ENCODE measurements around the gene MAPK4. TPM values are rescaled to one million over a fixed set of nuclear protein-coding genes. Genes with fewer than 3 reads are reported as not detected.
A peak's percentile ranks its signal among the peaks of the same experiment; 100 is the strongest.
"Not testable (repeated sequence)": the region's sequence is repeated elsewhere in the genome, so short reads cannot be mapped to it uniquely, and the experiment has no call there.

MAPK4 gene
- total RNA-seq, 1 donor from 2014 or later, result 26.9 TPM

DNA sequence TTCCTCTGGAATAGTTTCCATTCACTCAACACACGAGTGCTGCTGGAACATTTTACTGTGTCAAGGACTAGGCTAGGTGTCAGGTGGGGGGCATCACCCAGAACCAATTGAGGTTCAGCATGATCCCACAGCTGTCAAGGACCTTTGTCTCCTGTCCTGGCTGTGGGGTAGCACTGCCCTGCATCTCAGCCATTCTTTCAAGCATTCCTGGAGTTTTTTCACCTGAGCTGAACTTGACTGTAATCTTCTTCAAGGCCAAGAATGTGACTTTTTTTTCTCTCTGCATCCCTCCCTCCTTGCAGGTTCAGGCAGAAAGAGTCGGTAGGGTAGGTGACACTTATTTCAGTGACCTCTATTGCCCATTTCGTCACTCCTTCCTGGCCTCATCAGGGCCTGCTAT is 3.5 kb downstream of the MAPK4 start:
- no peak for DNase-seq
- intact Hi-C loops (cut with DNase I), result loop anchor here (10.0 kb wide), 1 partner anchor 81 kb away; no protein-coding TSS in a partner anchor
- ATAC-seq (ENCODE audit: poor library complexity), result no peak

DNA sequence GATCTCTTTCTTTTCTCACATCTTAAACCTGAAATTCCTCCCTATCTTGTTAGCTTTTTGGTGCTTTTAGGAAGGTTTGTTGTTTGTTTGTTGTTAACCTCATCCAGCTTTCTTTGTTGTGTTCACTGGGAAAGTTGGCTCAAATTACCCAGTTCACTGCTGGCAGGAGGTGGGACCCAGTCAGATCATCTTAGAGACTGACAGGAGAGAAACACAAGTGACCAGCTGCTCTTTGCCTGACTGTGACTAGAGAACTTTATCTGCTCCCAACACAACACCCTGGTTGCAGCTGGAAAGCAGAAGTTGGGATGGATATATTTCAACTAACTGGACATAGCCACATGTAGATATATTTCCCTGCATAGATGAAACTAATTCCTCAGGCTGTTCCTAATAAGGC is 10.0 kb downstream of the MAPK4 start:
- no peak for DNase-seq
- intact Hi-C loops (cut with DNase I), result loop anchor here (10.0 kb wide), 1 partner anchor 75 kb away; no protein-coding TSS in a partner anchor
- ATAC-seq (ENCODE audit: poor library complexity), result no peak

DNA sequence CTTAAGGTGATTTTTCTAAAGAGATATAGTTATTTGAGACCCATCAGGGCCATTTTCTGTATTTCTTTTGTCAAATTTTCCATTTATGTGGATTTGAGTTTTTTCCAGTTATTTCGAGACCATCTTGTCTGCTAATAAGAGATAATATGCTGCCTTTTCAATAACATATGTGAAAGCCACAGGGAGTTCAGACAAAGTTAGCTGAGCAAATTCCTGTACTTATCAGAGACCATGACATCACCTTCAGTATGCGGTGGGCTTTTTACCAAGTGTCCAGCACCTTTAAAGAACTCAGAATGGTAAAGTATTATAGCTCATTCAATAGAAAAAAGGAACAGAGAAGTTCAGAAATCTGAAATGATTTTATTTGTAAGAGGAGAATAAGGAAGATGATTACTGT is 11.7 kb downstream of the MAPK4 start:
- no peak for DNase-seq
- intact Hi-C loops (cut with DNase I), result no loop called here
- no peak for ATAC-seq (ENCODE audit: poor library complexity)

DNA sequence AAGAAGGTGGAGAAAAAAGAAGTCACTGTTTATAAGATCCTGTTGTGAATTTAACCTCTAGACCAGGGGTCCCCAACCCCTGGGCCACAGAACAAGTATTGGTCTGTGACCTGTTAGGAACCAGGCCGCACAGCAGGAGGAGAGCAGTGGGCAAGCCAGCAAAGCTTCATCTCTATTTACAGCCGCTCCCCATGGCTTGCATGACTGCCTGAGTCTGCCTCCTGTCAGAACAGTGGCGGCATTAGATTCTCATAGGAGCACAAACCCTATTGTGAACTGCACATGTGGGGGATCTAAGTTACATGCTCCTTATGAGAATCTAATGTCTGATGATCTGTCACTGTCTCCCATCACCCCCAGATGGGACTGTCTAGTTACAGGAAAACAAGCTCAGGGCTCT is 13.3 kb downstream of the MAPK4 start:
- ATAC-seq (ENCODE audit: poor library complexity); intact Hi-C loops (cut with DNase I); DNase-seq: not testable (repeated sequence)

DNA sequence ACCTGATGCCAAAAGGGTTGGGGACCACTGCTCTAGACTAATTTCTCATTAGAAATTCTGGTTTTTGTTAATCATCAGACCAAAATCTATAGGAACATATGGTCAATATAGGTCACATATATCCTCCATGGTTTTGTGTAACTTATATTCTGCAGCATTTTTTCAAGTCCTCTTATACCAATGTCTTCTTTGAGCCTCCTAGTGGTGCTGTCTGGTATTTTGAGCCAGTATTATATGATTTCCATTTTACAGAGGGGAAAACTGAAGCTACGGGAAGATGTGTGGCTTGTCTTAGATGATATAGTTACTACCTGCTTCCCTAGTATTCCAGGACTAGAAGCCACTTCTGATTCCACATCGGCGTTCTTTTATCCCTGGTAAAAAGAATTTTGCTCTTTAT is 13.8 kb downstream of the MAPK4 start:
- ATAC-seq (ENCODE audit: poor library complexity), result no peak
- DNase-seq, result no peak
- intact Hi-C loops (cut with DNase I), result no loop called here

DNA sequence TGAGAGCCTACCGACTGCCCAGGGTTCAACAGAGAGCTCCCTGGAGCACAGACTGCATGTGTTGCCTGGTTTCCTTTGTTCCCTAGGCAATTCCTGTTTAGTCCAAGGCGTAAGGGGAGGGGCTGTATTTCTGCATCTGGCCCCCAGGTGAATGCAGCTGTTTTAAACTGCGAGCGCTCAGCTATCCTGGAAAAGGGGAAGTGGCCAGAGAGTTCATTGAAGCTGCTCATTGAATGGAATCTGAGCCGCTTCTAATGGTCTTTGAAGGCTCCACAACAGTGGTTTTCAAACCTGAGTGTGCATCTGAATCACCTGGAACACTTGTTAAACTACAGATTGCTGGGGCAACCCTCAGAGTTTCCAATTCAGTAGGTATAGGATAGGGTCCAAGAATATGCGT is 18.1 kb downstream of the MAPK4 start:
- DNase-seq (no peak), ATAC-seq (ENCODE audit: poor library complexity) (no peak)
- intact Hi-C loops (cut with DNase I), result no loop called here

DNA sequence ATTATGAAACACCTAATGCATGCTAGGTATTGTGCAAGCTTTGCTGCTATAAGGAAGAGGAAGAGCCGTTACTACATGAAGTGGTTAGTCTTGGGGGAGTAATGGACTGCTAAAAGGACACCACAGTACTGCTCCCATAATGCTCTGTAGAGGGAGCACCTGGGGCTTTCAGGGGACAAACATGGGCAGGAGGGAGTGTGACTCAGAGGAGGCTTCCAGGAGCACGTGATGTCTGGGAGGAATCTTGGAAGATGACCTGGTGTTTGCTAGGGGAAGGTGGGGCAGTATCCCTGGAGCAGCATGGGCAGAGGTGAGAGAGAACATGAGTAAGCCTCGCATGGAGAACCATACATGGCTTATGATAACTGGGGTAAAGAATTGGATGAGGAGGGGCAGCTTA is 18.8 kb downstream of the MAPK4 start:
- intact Hi-C loops (cut with DNase I), result no loop called here
- DNase-seq (no peak), ATAC-seq (ENCODE audit: poor library complexity) (no peak)

DNA sequence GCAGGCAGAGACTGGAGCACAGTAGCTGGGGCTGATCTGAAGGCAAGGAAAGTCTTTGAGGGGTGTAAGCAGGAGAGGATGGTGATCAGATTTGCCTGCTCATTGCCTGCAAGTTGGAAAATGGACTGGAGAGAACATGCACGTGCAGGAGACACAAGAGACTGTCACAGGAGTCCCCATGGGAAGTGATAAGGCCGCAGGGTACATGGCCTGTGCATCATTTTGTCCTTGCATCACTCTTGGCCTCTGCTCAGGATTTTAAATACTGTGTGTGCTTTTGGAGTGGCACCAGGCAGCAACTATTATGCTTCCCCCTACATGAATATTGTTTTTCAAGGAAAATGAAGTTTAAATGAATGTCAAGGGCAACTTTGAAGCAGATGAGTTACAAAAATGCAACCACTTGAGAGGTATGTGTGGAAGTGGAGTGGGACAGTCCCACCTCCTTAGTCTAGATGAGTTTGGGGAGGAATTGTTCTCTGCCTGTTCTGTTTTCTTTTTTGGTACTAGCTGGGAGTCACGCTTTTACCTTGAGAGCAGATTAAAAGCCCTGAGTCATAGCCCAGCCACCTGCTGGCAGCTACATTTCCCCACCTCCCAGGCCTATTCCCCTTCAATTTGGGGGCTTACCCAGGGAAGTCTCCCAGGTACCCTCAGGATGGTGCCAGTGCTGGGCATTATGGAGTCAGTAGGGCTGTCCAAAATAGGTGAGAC is 19.3 kb downstream of the MAPK4 start:
- DNase-seq, result no peak
- intact Hi-C loops (cut with DNase I), result no loop called here
- peak; percentile 75 for ATAC-seq (ENCODE audit: poor library complexity)

DNA sequence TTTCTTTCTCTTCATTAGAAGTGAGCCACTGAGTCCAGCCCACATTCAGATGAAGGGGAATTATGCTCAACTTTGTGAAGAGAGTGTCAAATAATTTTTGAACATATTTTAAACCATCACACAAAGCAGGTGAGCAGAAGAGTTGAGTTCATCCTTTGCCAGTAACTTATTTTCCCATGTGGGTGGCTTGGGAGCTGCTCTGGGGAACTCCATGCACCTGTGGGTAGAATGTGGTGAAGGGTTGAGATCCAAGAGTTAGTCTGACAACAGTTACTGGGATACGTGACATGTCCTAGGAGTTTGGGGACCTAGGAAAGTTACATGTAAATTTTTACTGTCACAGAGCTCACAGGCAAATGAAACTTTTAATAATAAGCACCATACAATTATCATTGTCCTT is 21.6 kb downstream of the MAPK4 start:
- intact Hi-C loops (cut with DNase I), result no loop called here
- no peak for ATAC-seq (ENCODE audit: poor library complexity)
- DNase-seq, result no peak

DNA sequence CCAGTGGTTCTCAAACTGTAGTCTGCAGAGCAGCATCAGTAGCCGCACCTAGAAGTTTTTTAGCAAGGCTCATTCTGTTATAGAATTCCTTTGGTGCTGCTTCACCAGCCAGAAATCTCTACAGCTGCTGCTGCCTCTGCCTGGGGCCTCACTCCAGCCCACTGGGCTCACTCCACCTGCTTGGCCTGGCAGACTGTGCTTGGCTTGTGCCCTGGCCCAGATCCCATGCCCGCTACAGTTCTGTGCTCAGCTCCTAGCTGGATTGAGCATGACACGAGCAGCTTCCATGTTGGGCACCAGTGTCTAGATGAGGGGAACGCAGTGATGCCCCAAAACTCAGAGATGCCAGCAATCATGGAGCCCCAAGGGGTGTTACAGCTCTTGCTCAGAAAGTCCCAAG is 22.6 kb downstream of the MAPK4 start:
- ATAC-seq (ENCODE audit: poor library complexity), result peak; percentile 88
- DNase-seq, result peak; percentile 72
- intact Hi-C loops (cut with DNase I), result no loop called here

DNA sequence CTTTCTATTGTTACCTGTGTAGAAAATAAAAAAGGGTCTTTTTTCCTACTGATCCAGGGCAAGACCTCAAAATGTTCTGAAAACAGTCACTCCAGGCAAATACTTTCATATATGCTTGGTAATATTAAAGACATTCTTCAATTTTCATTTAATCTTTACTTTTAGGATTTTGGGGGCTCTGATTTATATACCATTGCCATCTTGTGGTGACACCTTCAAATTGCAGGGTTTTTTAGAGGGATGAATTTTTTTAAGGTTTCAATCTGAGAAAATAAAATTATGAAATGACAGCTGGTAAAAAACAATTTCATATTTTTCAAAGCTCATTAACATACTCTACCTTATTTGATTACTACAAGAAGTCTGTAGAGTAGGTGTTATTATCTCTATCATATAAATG is 26.8 kb downstream of the MAPK4 start:
- intact Hi-C loops (cut with DNase I), result no loop called here

DNA sequence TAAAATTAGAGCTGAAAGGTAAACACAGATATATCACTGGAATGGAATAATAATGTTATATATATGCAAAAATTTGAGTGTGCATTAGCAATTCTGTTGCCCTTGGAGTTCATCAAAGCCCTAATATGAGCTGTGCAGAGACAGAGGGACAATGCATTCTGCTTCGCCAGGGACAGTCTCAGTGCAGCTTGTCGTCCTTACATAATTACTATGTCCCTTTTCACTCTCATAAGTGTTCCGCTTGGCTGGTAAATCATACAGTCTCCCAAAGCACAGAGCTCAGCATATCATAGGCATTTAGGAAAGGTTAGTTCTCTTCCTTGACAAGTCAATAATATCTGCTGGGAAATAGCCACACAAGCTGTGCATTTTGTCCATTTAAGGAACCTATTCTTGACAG is 30.7 kb downstream of the MAPK4 start:
- DNase-seq (no peak), ATAC-seq (ENCODE audit: poor library complexity) (peak; percentile 92)
- intact Hi-C loops (cut with DNase I), result no loop called here

More for the DNA sequence above, 26.8 kb downstream of the MAPK4 start:
- DNase-seq, result no peak
- no peak for ATAC-seq (ENCODE audit: poor library complexity)

DNA sequence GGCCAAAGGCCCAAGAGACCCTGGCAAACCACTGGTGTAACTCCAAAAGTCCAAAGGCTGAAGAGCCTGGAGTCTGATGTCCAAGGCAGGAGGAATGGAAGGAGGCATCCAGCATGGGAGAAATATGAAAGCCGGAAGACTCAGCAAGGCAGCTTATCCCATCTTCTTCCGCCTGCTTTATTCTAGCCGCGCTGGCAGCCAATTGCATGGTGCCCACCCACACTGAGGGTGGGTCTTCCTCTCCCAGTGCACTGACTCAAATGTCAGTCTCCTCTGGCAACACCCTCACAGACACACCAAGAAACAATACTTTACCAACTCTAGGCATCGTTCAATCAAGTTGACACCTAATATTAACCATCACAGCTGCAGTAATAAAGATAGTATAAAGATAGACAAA is 34.1 kb downstream of the MAPK4 start:
- intact Hi-C loops (cut with DNase I), result no loop called here
- DNase-seq, result no peak
- no peak for ATAC-seq (ENCODE audit: poor library complexity)

DNA sequence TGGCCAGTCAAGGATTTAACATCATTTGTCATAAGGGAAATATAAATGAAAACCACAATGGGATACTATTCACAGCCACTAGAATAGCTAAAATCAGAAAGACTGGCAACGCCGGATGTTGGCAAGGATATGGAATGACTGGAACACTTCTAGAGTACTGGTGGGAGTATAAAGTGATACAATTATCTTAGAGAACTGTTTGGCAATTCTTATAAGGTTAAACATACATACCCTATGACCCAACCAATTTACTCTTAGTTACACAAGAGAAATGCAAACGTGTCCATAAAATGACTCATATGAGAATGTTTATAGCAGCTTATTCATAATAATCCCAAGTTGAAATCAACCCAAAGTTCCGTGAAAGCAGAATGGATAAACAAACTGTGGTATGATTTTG is 35.1 kb downstream of the MAPK4 start:
- DNase-seq (no peak), ATAC-seq (ENCODE audit: poor library complexity) (no peak)
- intact Hi-C loops (cut with DNase I), result no loop called here

DNA sequence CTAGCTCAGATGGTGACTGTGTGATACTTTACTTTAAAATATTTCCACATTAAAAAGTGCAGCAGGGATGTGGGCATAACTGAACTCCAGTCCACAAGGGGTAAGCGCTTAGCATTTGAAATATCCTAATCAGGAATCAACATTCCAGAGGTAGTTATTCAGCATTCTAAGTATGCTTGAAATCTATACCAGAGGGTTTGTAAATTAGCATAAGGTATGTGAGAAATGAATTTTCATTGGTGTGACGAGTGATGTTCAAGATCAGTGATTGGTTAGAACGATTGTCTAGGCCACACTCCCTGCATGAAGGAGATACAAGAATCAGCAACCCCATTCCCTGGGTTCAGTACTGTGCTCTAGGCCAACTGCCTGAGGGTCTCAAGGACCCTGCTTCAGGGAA is 42.6 kb downstream of the MAPK4 start:
- ATAC-seq (ENCODE audit: poor library complexity) (no peak), DNase-seq (no peak)
- intact Hi-C loops (cut with DNase I), result no loop called here

DNA sequence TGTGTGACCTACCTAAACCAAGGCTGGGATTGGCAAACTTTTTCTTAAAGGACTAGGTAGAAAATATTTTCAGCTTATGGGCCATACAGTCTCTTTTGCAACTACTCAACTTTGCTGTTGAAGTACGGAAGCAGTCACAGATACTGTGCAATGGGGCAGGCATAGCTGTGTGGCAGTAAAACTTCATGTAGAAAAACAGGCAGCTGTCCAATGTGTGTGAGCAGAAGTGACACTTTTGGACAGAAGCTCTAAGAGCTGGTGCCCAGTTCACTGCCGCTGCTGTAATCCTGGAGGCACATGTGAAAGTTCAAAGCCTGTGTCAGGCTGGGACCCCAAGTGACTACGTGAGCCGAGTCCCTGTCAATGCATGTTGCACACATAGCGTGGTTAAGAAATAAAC is 46.7 kb downstream of the MAPK4 start:
- intact Hi-C loops (cut with DNase I), result no loop called here
- ATAC-seq (ENCODE audit: poor library complexity) (peak; percentile 88), DNase-seq (no peak)

DNA sequence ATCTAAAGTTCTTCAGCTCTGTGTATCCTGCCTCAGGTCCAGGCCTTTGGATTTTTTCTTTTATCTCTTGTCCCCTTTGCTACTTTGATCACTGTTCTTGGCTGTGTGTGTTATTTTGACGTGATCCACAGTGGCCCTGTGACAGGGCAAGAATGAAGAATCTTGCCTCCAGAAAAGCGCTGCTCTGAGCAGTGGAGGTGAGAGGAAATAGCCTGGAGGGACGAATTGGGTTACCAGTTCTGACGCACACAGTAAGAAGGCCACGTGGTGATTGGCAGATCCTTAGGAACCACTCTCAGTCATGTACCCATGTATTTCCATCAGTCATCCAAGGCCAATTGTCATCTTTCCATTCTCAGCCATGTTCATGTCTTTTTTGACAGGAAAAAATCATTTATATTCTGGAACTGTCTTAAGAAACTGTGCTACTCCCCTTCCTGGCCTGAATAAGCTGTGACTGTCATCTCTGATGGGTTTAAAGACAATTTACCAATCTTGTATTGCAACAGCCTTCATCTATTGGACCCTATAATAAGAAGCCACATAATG is 47.6 kb downstream of the MAPK4 start:
- intact Hi-C loops (cut with DNase I), result no loop called here
- DNase-seq (no peak), ATAC-seq (ENCODE audit: poor library complexity) (peak; percentile 39)

DNA sequence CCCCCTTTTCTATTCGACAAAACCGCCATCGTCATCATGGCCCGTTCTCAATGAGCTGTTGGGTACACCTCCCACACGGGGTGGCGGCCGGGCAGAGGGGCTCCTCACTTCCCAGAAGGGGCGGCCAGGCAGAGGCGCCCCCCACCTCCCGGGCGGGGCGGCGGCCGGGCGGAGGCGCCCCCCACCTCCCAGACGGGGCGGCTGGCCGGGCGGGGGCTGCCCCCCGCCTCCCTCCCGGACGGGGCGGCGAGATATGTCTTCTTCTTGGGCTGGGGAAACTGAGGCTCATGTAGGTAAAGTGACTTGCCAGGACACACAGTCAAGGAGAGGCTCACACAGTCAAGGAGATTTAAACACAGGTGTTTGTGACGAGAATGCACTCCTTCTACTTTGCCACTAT is 49.3 kb downstream of the MAPK4 start:
- DNase-seq; intact Hi-C loops (cut with DNase I); ATAC-seq (ENCODE audit: poor library complexity): not testable (repeated sequence)

DNA sequence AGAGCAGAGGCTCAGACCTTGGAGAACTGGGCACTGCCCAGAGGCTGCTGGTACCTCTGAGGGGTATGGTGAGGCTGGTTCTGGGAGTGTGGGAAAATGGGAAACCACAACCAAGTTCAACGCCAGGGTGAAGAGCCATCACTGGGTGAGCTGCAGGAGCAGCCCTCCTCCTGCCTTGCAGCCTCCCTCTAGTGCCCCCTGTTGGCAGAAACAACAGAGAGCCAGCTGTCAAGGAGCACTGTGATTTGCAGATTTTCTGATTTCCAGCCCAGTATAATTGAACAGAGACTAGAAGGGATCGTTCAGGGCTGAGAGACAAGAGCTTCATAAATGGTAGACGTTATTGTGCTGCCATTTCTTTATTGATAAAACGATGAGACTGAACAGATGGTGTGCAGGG is 50.5 kb downstream of the MAPK4 start:
- intact Hi-C loops (cut with DNase I), result no loop called here

DNA sequence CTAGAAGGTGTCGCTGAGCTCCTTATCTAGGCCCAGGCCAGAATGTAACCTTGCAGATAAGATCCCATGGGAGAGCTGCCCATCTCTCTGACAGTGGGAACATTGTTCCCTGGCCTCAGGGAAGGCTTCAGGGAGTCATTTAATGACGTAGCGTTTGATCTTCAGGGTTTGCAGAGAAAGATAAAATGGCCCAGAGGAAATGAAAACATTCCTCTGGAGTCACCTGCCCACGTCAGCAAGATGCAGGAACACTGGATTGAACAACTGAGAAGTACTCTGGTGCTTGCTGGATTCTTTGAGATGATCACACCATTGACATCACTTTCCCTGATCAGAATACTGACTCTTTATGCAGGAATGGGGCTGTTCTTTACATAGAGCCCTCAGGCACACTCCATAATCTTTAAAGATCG is 51.6 kb downstream of the MAPK4 start:
- intact Hi-C loops (cut with DNase I), result no loop called here
- peak; percentile 36 for ATAC-seq (ENCODE audit: poor library complexity)
- no peak for DNase-seq

More for the DNA sequence above, 50.5 kb downstream of the MAPK4 start:
- ATAC-seq (ENCODE audit: poor library complexity) (no peak), DNase-seq (no peak)

DNA sequence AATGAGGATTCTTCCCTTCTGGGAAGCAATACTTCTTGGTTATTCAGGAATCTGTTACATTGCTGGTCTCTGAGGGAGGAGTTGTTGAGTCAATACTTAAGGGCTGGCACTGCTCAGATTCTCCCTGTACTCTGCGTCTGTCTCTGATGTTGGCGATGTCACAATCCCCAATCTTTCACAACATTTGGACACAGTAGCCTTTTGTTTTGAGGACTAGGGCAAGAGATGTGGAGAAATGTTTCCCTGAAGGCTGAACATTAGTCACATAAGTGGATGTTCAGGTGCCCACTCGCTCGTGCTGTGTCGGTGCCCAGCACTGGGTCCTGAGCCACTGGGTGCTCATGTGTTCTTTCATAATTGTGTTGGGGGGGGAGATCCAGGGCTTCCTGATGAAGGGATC is 55.0 kb downstream of the MAPK4 start:
- intact Hi-C loops (cut with DNase I), result no loop called here
- ATAC-seq (ENCODE audit: poor library complexity), result peak; percentile 72
- no peak for DNase-seq
